T47D (cell line): ENCODE measurements around the gene IFNLR1.

ENCODE experiments used
- DNase-seq, 2 experiments: peaks; one replicate each; pipeline versions ENCODE4 v3.0.0 to v3.0.0-alpha.2; 2011 to 2012; ENCODE audit warnings: low read depth in 1 of 2, low spot score in 1 of 2
- JUND ChIP-seq: IDR thresholded peaks from 2 replicates; pipeline ENCODE4 v1.6.1; 2012; ENCODE audit warnings: low read depth
- in situ Hi-C: cut with HindIII; loops from 2 replicates; pipeline ENCODE4 v1.10.0; 2016; ENCODE audit warnings: low sequenced_read_pairs, low pct_unique_long_range_greater_than_20kb

Gene IFNLR1

GRCh38 chr1:24182061-24182460, 5.0 kb downstream of the IFNLR1 start:
- TF ChIP-seq JUND = no peak
- in situ Hi-C loops = no loop called here
- DNase-seq = no peak

GRCh38 chr1:24181619-24182018, 5.5 kb downstream of the IFNLR1 start:
- TF ChIP-seq JUND = no peak
- DNase-seq = no peak
- in situ Hi-C loops = no loop called here

- DNase-seq = no peak
- TF ChIP-seq JUND = no peak
- in situ Hi-C loops = no loop called here
Measured at GRCh38 chr1:24180676-24181075, 6.4 kb downstream of the IFNLR1 start.

- in situ Hi-C loops = no loop called here
- TF ChIP-seq JUND = no peak
Measured at GRCh38 chr1:24179251-24179840, 7.7 kb downstream of the IFNLR1 start.

GRCh38 chr1:24178407-24178806, 8.7 kb downstream of the IFNLR1 start:
- TF ChIP-seq JUND = no peak
- in situ Hi-C loops = no loop called here
- DNase-seq = no peak

More at GRCh38 chr1:24179251-24179840, 7.7 kb downstream of the IFNLR1 start:
- no peak for DNase-seq

- DNase-seq = no peak
- TF ChIP-seq JUND = no peak
- in situ Hi-C loops = no loop called here
Measured at GRCh38 chr1:24177161-24177560, 9.9 kb downstream of the IFNLR1 start.

- in situ Hi-C loops = no loop called here
- no peak for DNase-seq
- TF ChIP-seq JUND = no peak
Measured at GRCh38 chr1:24175033-24175755, 11.9 kb downstream of the IFNLR1 start.

- in situ Hi-C loops = no loop called here
- TF ChIP-seq JUND = no peak
- no peak for DNase-seq
Measured at GRCh38 chr1:24173638-24174575, 13.2 kb downstream of the IFNLR1 start.

GRCh38 chr1:24172598-24172997, 14.5 kb downstream of the IFNLR1 start:
- in situ Hi-C loops = no loop called here
- DNase-seq = no peak

GRCh38 chr1:24169286-24169685, 17.8 kb downstream of the IFNLR1 start:
- in situ Hi-C loops = no loop called here
- no peak for DNase-seq
- no peak for TF ChIP-seq JUND

More at GRCh38 chr1:24172598-24172997, 14.5 kb downstream of the IFNLR1 start:
- TF ChIP-seq JUND = no peak

- DNase-seq = no peak
- no peak for TF ChIP-seq JUND
- in situ Hi-C loops = no loop called here
Measured at GRCh38 chr1:24168245-24168644, 18.8 kb downstream of the IFNLR1 start.

GRCh38 chr1:24167008-24167407, 20.1 kb downstream of the IFNLR1 start:
- no peak for TF ChIP-seq JUND
- in situ Hi-C loops = no loop called here
- DNase-seq = no peak

GRCh38 chr1:24165500-24165899, 21.6 kb downstream of the IFNLR1 start:
- DNase-seq = no peak
- in situ Hi-C loops = no loop called here
- TF ChIP-seq JUND = no peak
